Kidney epithelial cell (primary cell): ENCODE data around the gene TOB1. TPM values are rescaled to one million over a fixed set of nuclear protein-coding genes. Genes with fewer than 3 reads are reported as not detected.
A peak's percentile ranks its signal among the peaks of the same experiment; 100 is the strongest.

Experiments
- DNase-seq: peaks from one replicate; pipeline ENCODE4 v3.0.0-alpha.2; 2010; ENCODE audit warnings: low read depth
- H3K27me3 ChIP-seq: 2 replicates; pipeline ENCODE4 v1.6.0; 2011; ENCODE audit warnings: low read length; ENCODE audit not compliant: control insufficient read depth, insufficient read depth
- H3K36me3 ChIP-seq: 2 replicates; pipeline ENCODE4 v1.5.1; 2011; ENCODE audit warnings: low read length; ENCODE audit not compliant: control insufficient read depth, insufficient read depth
- H3K4me3 ChIP-seq: 2 replicates; pipeline ENCODE4 v1.5.1; 2011; ENCODE audit warnings: low read depth, mild to moderate bottlenecking, control low read depth, low read length
- total RNA-seq: library from RNA; depleted of rRNA; stranded (reverse); fragments of >200 nt; gene quantifications from 2 replicates; pipeline ENCODE4 v1.2.3, GENCODE V29; 2015
- TF ChIP-seq, protein P1 (sequence below): IDR thresholded peaks from 2 replicates; pipeline ENCODE4 v1.5.1; 2011; ENCODE audit warnings: mild to moderate bottlenecking, moderate library complexity, low read length, control low read depth, inconsistent platforms; ENCODE audit not compliant: insufficient read depth, poor library complexity, severe bottlenecking

The TOB1 gene
- total RNA-seq, 1 donor from 2014 or later, result 11.4 TPM

DNA sequence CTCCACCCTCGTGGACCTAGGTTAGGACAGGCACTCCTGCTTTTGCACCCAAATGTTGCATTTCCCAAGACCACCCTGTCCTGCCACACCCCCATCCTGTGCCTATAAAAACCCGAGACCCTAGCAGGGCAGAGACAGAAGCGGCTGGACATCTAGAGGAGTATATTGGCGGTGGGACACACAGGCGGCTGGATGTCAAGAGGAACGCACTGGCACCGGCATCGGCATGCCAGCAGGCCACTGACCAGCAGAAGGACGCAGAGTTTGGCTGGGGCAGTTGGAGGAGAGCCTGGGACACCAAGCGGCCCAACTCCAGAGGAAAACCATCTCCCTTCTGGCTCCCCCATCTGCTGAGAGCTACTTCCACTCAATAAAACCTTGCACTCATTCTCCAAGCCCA is 45.5 kb downstream of the TOB1 start:
- Histone ChIP-seq H3K4me3 (no peak overlapping the region), H3K27me3 (no peaks in the 10 kb centered on the region), H3K36me3 (no peaks in the 10 kb centered on the region)
- TF ChIP-seq, protein P1, sequence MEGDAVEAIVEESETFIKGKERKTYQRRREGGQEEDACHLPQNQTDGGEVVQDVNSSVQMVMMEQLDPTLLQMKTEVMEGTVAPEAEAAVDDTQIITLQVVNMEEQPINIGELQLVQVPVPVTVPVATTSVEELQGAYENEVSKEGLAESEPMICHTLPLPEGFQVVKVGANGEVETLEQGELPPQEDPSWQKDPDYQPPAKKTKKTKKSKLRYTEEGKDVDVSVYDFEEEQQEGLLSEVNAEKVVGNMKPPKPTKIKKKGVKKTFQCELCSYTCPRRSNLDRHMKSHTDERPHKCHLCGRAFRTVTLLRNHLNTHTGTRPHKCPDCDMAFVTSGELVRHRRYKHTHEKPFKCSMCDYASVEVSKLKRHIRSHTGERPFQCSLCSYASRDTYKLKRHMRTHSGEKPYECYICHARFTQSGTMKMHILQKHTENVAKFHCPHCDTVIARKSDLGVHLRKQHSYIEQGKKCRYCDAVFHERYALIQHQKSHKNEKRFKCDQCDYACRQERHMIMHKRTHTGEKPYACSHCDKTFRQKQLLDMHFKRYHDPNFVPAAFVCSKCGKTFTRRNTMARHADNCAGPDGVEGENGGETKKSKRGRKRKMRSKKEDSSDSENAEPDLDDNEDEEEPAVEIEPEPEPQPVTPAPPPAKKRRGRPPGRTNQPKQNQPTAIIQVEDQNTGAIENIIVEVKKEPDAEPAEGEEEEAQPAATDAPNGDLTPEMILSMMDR, result no peak
- DNase-seq, result no peak

DNA sequence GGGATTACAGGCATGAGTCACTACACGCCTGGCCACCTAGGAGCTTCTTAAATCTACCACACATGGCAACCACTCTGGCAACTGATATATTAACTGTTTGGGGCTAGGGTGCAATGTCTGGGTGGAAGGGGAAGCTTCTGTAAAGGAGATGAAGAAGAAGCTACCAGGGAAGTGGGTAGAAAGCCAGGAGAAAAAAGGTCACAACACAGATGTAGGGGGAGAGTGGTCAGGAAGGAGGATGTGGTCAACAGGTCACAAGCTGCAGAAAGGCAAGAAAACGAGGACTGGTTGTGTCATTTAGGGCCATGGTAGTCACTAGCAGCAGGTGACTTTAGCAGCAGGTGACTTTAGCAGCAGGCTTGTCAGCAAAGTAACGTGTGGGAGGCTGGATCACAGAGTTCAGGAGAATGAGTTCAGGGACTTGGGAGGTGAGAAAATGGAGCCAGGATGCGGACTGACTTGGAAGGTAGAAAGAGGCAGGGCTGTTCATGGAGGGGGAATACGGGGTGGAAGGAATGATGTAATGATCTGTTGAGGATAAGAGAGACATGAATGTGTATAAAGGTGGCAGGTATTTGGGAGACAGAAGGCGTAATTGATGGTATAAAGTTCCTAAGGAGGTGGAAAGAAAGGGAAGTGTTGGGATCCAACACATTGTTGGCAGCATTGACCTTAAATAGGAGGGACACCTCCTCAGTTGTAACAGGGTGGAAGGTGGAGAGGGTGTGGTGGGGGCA is 47.1 kb downstream of the TOB1 start:
- no peaks in the 10 kb centered on the region for H3K36me3 ChIP-seq
- TF ChIP-seq, protein P1, result no peak
- no peak for DNase-seq
- H3K27me3 ChIP-seq, result no peaks in the 10 kb centered on the region
- H3K4me3 ChIP-seq, result no peak overlapping the region

DNA sequence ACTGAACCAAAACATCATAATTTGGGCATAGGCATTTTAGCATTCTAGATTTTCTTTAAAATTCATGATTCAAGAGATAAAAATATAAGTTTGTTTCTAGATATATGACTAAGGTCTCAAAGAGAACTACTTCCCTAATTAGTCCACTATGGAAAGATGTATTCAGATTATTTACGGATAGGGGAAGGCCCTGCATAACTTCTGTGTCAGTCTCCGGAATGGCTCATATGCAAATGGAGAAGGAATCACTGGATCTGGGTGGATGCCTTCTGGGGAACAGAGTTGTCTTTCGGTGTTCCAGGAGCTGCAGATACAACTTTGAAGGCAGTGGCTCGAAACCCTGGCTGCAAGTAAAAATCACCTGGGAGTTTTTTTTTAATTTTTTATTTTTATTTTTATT is 47.9 kb downstream of the TOB1 start:
- DNase-seq, result no peak

DNA sequence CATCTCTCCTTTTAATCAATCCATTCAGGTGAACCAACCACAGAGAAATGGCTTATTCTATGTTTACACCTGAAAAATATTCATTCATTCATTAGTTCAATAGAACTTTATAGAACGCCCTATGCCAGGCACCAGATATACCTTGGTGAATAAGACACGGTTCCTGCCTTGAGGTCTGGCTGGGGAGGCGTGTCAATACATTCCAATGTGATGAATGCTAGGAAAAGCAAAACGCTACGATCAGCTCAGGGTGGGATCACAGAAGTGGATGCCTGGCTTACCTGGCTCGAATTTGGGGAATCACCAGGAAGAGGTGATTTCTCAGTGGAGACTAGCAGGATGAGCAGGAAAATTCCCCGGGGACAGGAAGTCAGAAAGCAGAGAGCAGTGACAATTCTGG is 48.3 kb downstream of the TOB1 start:
- Histone ChIP-seq H3K27me3 (no peaks in the 10 kb centered on the region), H3K36me3 (no peaks in the 10 kb centered on the region), H3K4me3 (no peak overlapping the region)
- DNase-seq, result peak; percentile 47
- TF ChIP-seq, protein P1, result no peak

More for the DNA sequence above, 47.9 kb downstream of the TOB1 start:
- no peaks in the 10 kb centered on the region for H3K27me3 ChIP-seq
- TF ChIP-seq, protein P1, result no peak
- no peak overlapping the region for H3K4me3 ChIP-seq
- no peaks in the 10 kb centered on the region for H3K36me3 ChIP-seq

DNA sequence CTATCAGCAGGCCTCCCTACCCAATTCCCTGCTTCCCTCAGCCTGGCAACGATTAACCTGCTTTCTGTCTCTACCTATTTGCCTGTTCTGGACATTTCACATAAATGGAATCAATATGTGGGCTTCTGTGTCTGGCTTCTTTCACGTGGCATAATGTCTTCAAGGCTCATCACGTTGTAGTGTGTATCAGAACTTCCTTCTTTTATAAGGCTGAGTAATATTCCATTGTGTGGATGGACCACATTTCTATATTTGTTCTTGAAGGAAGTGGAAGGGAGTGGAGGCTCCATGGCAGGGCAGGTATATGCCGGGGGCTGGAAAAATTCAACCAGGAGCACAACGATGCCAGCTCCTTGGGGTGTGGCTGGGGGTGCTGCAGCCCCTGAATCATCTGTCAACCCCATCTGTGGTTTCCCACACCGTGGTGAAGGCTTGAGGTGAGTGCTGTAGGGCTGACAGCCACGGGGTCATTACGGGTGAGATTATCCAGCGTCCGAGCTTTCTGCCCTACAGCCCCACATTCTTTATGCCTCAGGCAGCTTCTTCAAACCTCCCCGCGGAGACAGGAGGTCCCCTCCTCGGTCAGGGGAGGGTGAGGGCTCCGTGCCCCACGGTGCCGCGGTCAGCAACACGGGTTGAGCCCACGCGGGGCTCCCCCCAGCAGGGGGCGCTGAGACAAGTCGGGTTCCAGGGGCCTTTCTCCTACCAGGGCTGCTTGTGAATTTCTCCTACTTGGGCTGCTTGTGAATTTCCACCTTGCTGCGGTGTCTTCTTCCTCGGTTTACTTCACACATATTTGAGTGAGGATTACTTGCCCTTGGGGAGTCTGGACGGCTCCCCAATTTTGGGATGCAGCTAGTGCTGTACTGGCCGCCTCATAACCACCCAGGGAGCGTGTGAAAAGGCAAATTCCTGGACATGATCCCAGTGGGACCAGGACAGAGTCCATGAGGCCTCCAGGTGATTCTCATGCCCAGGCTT is 49.1 kb downstream of the TOB1 start:
- Histone ChIP-seq H3K36me3 (no peaks in the 10 kb centered on the region), H3K4me3 (no peak overlapping the region), H3K27me3 (peaks cover 2% of the 10 kb centered on the region)
- no peak for DNase-seq
- TF ChIP-seq, protein P1, result peak; percentile 77
